Measurements from ENCODE around the gene KCNS1. TPM values are rescaled to one million over a fixed set of nuclear protein-coding genes. Genes with fewer than 3 reads are reported as not detected.

The KCNS1 gene
- total and polyA plus RNA-seq, 2 of the 8 experiments (the other 6 are each of a cell fraction or from before 2014, with no cell fraction given), result 1.4 to 1.8 TPM

- no peak for TF ChIP-seq SAP30 (IDR thresholded peaks at IDR 0.05; ENCODE audit: insufficient read depth, insufficient replicate concordance, low read length)
- no peak for TF ChIP-seq SIX5 (IDR thresholded peaks at IDR 0.05; ENCODE audit: low read depth, low read length)
- TF ChIP-seq TAF7 (optimal IDR thresholded peaks at IDR 0.05; ENCODE audit: borderline replicate concordance, low read depth, low read length), result no peak
- no peak for TF ChIP-seq GTF2F1 (IDR thresholded peaks at IDR 0.05; ENCODE audit: borderline replicate concordance, low read depth, low read length)
- TF ChIP-seq HDAC2 (IDR thresholded peaks at IDR 0.05; ENCODE audit: borderline replicate concordance in 1 of 2, low read depth in 2 of 2, low read length in 2 of 2), result no peak
- TF ChIP-seq YY1 (IDR thresholded peaks at IDR 0.05; ENCODE audit: low read depth, low read length), result no peak
- TF ChIP-seq ASH2L (IDR thresholded peaks at IDR 0.05; ENCODE audit: low read length), result no peak
- TF ChIP-seq CBX5 (IDR thresholded peaks at IDR 0.05; ENCODE audit: low read depth, low read length), result no peak
- no peak for TF ChIP-seq MAX (IDR thresholded peaks at IDR 0.05)
- no peak for TF ChIP-seq BRCA1 (IDR thresholded peaks at IDR 0.05; ENCODE audit: low read depth, low read length)
- no peak for TF ChIP-seq FOSL1 (IDR thresholded peaks at IDR 0.05; ENCODE audit: insufficient read depth, low read depth, low read length)
These were observed 17.1 kb upstream of the KCNS1 start (continued) for GRCh38 chr20:45118028-45118427.
